ENCODE data around the gene MCF2L. TPM values are rescaled to one million over a fixed set of nuclear protein-coding genes. Genes with fewer than 3 reads are reported as not detected.

Gene MCF2L
- total and polyA plus RNA-seq, 7 donors = 9.1 to 40.5 (median 20.3) TPM

- ATAC-seq = no peak
- H3K36me3 ChIP-seq (ENCODE audit: insufficient read depth in 1 of 2, low read depth in 1 of 2) = no peaks in the 10 kb centered on the region
These were observed 170.6 kb downstream of the MCF2L start for GRCh38 chr13:113139577-113139976.

GRCh38 chr13:113140677-113141600 is 171.9 kb downstream of the MCF2L start:
- DNase-seq = peak in 1 of 2 donors; percentile 51
- no peak for TF ChIP-seq CTCF (IDR thresholded peaks at IDR 0.05)

More at GRCh38 chr13:113139577-113139976, 170.6 kb downstream of the MCF2L start:
- Histone ChIP-seq H3K27me3 (ENCODE audit: insufficient read depth in 3 of 3, low read length in 2 of 3) (no peaks in the 10 kb centered on the region), H3K4me3 (no peak overlapping the region), H3K4me1 (no peaks in the 10 kb centered on the region), H3K9me3 (no peaks in the 10 kb centered on the region), H3K27ac (no peak overlapping the region)
- DNase-seq = no peak
- intact Hi-C loops (cut with DNase I) = no loop called here
- 69 to 85% (median 78%) methylated on average over 5 of the region's 5 CpGs for WGBS, 3 donors
- TF ChIP-seq CTCF (IDR thresholded peaks at IDR 0.05) = no peak

DNA sequence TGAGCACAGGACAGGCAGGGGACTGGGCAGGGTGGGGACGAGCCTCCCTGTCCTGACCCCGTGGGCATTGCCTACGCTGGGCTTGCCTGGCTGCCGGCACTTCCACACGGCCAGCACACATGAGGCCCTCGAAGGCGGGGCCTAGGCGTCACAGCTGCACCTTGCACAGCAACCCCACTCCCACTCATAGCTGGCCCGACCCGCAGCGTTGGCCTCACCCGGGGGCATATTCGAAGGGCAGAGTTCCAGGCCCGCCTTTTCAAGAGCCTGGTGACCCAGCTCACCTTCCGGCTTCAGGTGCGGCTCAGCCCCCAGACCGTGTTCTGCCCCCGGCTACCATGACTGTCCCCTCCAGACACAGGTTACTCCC is 172.6 kb downstream of the MCF2L start:
- DNase-seq = no peak
- intact Hi-C loops (cut with DNase I) = loop anchor here in 1 of 2 donors (10.0 kb wide), 1 partner anchor 1677 kb away; no protein-coding TSS in a partner anchor
- no peak for ATAC-seq
- H3K36me3 ChIP-seq (ENCODE audit: insufficient read depth in 1 of 2, low read depth in 1 of 2) = no peaks in the 10 kb centered on the region
- H3K27me3 ChIP-seq (ENCODE audit: insufficient read depth in 3 of 3, low read length in 2 of 3) = no peaks in the 10 kb centered on the region
- TF ChIP-seq CTCF (IDR thresholded peaks at IDR 0.05) = no peak
- H3K4me1 ChIP-seq = no peaks in the 10 kb centered on the region
- WGBS, 3 donors = 84 to 86% (median 85%) methylated on average over 18 of the region's 18 CpGs
- H3K27ac ChIP-seq = no peak overlapping the region
- no peaks in the 10 kb centered on the region for H3K9me3 ChIP-seq
- no peak overlapping the region for H3K4me3 ChIP-seq

More at GRCh38 chr13:113140677-113141600, 171.9 kb downstream of the MCF2L start:
- WGBS, 3 donors = 89 to 92% (median 89%) methylated on average over 26 of the region's 26 CpGs
- Histone ChIP-seq H3K36me3 (ENCODE audit: insufficient read depth in 1 of 2, low read depth in 1 of 2) (no peaks in the 10 kb centered on the region), H3K27me3 (ENCODE audit: insufficient read depth in 3 of 3, low read length in 2 of 3) (no peaks in the 10 kb centered on the region), H3K4me3 (no peak overlapping the region), H3K27ac (no peak overlapping the region), H3K4me1 (no peaks in the 10 kb centered on the region), H3K9me3 (no peaks in the 10 kb centered on the region)
- ATAC-seq = no peak
- intact Hi-C loops (cut with DNase I) = loop anchor here in 1 of 2 donors (10.0 kb wide), 1 partner anchor 1676 kb away; no protein-coding TSS in a partner anchor

DNA sequence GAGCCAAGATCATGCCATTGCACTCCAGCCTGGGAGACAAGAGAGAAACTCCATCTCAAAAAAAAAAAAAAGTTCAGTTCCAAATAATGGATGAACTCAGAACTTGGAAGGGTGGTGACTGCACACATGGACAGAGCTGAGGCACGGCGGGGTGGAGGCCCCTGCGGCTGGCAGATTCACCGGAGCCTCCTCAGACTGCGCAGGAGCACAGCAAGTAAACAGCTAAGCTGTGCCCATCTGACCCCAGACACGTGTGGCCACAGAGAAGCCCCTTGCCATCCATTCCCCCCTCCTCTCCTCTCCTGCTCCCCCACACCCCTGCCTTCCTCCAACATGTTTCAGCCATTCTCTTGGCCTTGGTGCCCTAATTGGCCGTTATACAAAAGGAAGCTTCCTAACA is 173.9 kb downstream of the MCF2L start:
- H3K27ac ChIP-seq = no peak overlapping the region
- 75 to 81% (median 79%) methylated on average over 7 of the region's 7 CpGs for WGBS, 3 donors
- no peak for ATAC-seq
- no peaks in the 10 kb centered on the region for H3K36me3 ChIP-seq (ENCODE audit: insufficient read depth in 1 of 2, low read depth in 1 of 2)
- H3K4me3 ChIP-seq = no peak overlapping the region
- no peak for TF ChIP-seq CTCF (IDR thresholded peaks at IDR 0.05)
- intact Hi-C loops (cut with DNase I) = loop anchor here in 1 of 2 donors (10.0 kb wide), 1 partner anchor 1678 kb away; no protein-coding TSS in a partner anchor
- no peaks in the 10 kb centered on the region for H3K9me3 ChIP-seq
- H3K27me3 ChIP-seq (ENCODE audit: insufficient read depth in 3 of 3, low read length in 2 of 3) = no peaks in the 10 kb centered on the region
- no peak for DNase-seq
- H3K4me1 ChIP-seq = no peaks in the 10 kb centered on the region

Measured in psoas muscle (tissue), 8 donors.